Measurements from ENCODE around the gene CD59.
"Not testable (repeated sequence)": the region's sequence is repeated elsewhere in the genome, so short reads cannot be mapped to it uniquely, and the experiment has no call there.

Gene CD59

GRCh38 chr11:33713151-33713855 is 22.9 kb downstream of the CD59 start:
- DNase-seq: no peak

- no peak for DNase-seq
Measured at GRCh38 chr11:33712436-33712835, 23.8 kb downstream of the CD59 start.

GRCh38 chr11:33709466-33709865 is 26.8 kb downstream of the CD59 start:
- DNase-seq: no peak

- no peak for DNase-seq
Measured at GRCh38 chr11:33708985-33709384, 27.2 kb downstream of the CD59 start.

- DNase-seq: not testable (repeated sequence)
Measured at GRCh38 chr11:33707831-33708230, 28.4 kb downstream of the CD59 start.

- no peak for DNase-seq
Measured at GRCh38 chr11:33706966-33707365, 29.3 kb downstream of the CD59 start.

- no peak for DNase-seq
Measured at GRCh38 chr11:33706546-33706945, 29.7 kb downstream of the CD59 start.

GRCh38 chr11:33704240-33705002 is 31.8 kb downstream of the CD59 start:
- no peak for DNase-seq

- DNase-seq: no peak
Measured at GRCh38 chr11:33703788-33704187, 32.4 kb downstream of the CD59 start.

GRCh38 chr11:33703234-33703633 is 33.0 kb downstream of the CD59 start:
- DNase-seq: no peak

GRCh38 chr11:33701302-33702230 is 34.7 kb downstream of the CD59 start:
- DNase-seq: no peak

GRCh38 chr11:33700502-33701271 is 35.5 kb downstream of the CD59 start, which contains the start of gene C11orf91:
TSS of gene C11orf91 (minus strand) at chr11:33700826. CDS start at chr11:33700740, 86 bp downstream.
- peak; percentile 99 for DNase-seq

GRCh38 chr11:33700063-33700501 is 36.1 kb downstream of the CD59 start:
- DNase-seq: no peak

- DNase-seq: no peak
Measured at GRCh38 chr11:33699515-33700062, 36.6 kb downstream of the CD59 start.

- no peak for DNase-seq
Measured at GRCh38 chr11:33698921-33699320, 37.3 kb downstream of the CD59 start.

GRCh38 chr11:33697997-33698396 is 38.2 kb downstream of the CD59 start:
- DNase-seq: no peak

- no peak for DNase-seq
Measured at GRCh38 chr11:33696931-33697638, 39.1 kb downstream of the CD59 start.

- DNase-seq: no peak
Measured at GRCh38 chr11:33696411-33696810, 39.8 kb downstream of the CD59 start.

GRCh38 chr11:33695051-33695566 is 41.1 kb downstream of the CD59 start:
- DNase-seq: no peak

GRCh38 chr11:33694346-33695050 is 41.7 kb downstream of the CD59 start:
- no peak for DNase-seq
